GM18505 (cell line): ENCODE results near the gene USP5.
A peak's percentile ranks its signal among the peaks of the same experiment; 100 is the strongest.
"Not testable (repeated sequence)": the region's sequence is repeated elsewhere in the genome, so short reads cannot be mapped to it uniquely, and the experiment has no call there.

ENCODE experiments used
- ATAC-seq: cut with Tn5 transposase; IDR thresholded peaks from one replicate; pipeline ENCODE4 v1.9.1; 2021; ENCODE audit not compliant: unreplicated experiment
- POLR2A ChIP-seq: IDR thresholded peaks from 4 replicates; pipeline ENCODE4 v1.6.1; 2011; ENCODE audit warnings: borderline replicate concordance; ENCODE audit not compliant: insufficient read depth, insufficient read length; ENCODE audit errors: extremely low read depth

USP5 gene

GRCh38 chr12:6899837-6900519 is 48.0 kb downstream of the USP5 start:
- ATAC-seq = no peak
- no peak for TF ChIP-seq POLR2A

GRCh38 chr12:6902448-6902847 is 50.5 kb downstream of the USP5 start:
- no peak for TF ChIP-seq POLR2A
- no peak for ATAC-seq

GRCh38 chr12:6903722-6904121 is 51.8 kb downstream of the USP5 start:
- TF ChIP-seq POLR2A = no peak
- no peak for ATAC-seq

DNA sequence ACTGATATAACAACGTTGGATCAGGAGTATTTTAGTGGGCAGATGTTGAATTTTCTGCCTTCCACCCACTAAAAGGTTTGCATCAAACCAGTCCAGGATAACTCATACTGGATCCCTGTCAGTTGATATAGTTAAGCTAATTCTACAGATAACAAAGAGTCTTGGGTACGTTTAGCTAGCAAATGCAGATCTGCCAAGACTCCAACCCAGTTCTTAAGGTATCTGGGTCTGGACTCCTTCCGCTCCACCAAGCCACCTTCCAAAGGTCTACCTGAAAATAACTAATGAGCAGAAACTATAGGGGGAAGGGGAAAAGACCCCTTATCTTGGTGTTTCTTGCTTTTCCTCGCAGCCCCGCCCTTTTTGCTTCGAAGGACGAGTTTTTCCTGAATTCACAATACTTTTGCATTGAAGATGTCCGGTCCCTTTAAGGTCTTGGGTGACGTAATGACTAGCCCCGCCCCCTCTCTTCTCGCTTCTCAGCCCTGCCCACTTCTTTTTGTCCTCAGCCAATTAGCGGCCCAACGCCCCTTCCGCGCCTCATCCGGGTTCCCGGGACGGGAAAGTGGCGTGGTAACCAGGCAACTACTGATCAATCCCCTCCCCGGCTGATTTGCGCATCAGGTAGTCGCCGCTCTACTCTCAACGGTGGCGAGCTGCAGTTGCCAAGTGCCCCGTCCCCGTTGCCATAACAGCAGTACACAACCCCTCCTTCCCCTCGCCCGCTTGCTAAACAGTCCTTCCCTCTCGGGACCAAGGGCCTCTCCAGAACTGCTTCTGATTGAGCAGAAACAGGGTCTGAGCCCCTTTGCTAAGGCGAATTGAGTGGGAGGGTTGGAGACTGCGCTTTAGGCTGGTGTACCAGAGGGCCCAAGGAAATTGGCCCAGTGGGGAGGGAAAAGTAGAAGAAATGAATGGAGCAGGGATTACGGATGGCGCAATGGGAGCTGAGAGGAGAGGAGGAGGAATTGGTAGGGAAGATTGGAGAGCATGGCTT is 52.6 kb downstream of the USP5 start, which contains the start of gene LRRC23:
TSS of gene LRRC23 (plus strand) at position 543 of the 997 bp plus-strand sequence. CDS start 812 bp downstream, outside the sequence.
- peak; percentile 55 for TF ChIP-seq POLR2A
- peak; percentile 86 for ATAC-seq

DNA sequence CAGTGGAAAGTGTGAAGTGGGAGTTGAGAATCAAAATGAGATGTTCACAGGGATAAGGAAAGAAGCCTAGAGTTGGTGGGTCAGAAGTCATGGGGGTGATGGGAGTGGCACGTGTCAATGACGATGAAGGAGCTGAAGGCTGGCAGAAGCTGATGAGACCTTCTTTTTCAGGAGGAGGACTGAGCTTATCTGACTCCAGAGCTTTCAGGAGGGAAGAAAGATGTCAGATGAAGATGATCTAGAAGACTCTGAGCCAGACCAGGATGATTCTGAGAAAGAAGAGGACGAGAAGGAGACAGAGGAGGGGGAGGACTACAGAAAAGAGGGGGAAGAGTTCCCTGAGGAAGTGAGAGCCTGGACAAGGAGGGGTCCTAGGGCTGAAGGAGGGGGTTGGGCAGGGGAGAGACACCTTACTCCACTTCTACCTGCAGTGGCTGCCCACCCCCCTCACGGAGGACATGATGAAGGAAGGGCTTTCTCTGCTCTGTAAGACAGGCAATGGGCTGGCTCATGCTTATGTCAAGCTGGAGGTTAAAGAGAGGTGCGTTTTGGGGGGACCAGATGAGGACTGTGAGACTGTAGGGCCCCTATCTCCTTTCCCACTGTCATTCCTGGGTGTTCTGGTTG is 53.6 kb downstream of the USP5 start:
- no peak for TF ChIP-seq POLR2A
- no peak for ATAC-seq

- ATAC-seq = not testable (repeated sequence)
Measured at GRCh38 chr12:6908141-6908540, 56.2 kb downstream of the USP5 start.

- no peak for TF ChIP-seq POLR2A
- no peak for ATAC-seq
Measured at GRCh38 chr12:6909421-6910145, 57.6 kb downstream of the USP5 start.

DNA sequence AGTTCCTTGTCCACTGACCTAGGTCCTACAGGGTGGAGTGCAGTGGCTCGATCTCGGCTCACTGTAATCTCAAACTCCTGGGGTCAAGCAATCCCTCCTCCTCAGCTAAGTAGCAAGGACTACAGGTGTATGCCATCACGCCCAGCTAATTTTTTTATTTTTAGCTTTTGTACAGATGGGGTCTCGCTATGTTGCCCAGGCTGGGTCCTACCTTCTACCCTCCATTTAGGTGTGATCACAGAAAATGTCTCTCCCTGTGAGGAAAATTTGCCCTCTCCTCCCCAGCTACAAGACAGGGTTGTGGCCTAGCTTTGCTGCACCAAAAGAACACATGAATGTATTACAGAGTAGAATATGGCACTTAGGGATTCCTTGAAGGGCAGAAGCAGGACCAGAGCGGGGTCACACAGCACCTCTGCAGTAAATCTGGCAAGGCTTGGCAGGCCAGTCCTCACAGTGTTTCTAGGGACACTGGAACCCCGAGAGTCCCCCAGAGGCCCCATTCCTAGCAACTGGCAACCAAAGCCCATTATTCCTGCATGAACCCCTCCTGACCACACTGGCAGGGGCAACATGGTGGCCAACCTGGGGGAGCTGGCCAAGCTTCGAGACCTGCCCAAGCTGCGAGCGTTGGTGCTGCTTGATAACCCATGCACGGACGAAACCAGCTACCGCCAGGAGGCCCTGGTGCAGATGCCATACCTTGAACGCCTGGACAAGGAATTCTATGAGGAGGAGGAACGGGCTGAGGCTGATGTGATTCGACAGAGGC is 60.4 kb downstream of the USP5 start:
- ATAC-seq = no peak
- no peak for TF ChIP-seq POLR2A

DNA sequence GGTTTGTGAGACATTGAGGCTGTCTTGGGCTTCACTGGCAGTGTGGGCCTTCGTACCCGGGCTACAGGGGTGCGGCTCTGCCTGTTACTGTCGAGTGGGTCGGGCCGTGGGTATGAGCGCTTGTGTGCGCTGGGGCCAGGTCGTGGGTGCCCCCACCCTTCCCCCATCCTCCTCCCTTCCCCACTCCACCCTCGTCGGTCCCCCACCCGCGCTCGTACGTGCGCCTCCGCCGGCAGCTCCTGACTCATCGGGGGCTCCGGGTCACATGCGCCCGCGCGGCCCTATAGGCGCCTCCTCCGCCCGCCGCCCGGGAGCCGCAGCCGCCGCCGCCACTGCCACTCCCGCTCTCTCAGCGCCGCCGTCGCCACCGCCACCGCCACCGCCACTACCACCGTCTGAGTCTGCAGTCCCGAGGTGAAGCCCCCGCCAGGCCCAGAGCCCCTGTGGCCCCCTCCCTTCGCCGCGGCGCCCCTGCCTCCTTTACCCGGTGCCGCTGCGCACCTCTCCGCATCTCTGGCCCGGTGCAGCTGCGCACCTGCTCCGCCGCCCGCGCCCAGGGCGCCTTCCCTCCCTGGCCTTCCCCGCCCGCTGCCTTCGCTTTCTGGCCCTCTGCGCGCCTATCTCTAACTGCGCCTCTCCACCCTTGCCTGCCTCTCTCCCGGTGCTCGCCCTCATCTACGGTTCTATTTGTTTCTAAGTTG is 62.4 kb downstream of the USP5 start, which contains the start of gene ENO2:
TSS of gene ENO2 (plus strand) at position 335 of the 701 bp plus-strand sequence. CDS start 1,253 bp downstream, outside the sequence.
- peak; percentile 54 for TF ChIP-seq POLR2A
- peak; percentile 71 for ATAC-seq

GRCh38 chr12:6914947-6915788 is 63.2 kb downstream of the USP5 start:
- no peak for TF ChIP-seq POLR2A
- no peak for ATAC-seq

DNA sequence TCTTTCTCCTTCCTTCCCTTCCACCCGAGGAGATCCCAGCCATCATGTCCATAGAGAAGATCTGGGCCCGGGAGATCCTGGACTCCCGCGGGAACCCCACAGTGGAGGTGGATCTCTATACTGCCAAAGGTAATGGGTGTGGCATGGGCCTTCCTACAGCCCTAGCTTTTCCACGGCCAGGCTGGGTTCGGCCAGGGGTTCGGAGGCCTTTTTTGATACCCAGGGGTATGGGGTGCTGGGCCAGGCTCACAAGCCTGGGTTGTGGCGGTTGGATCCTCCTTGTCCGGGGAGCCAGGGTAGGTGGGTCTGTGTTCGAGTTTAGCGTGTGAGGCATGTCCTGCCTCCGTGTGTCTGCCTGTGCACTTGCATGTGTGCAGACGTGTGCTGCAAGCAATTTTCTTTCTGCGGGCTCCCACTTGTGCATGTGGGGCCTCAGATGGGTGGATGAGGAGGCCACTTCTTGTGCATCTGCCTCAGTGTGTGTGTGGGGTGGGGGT is 63.9 kb downstream of the USP5 start:
- no peak for TF ChIP-seq POLR2A
- ATAC-seq = no peak
